HFFc6 (cell line): ENCODE data around the gene NOVA1. TPM values are rescaled to one million over a fixed set of nuclear protein-coding genes. Genes with fewer than 3 reads are reported as not detected.

Experiments
- DNase-seq: peaks from one replicate; pipeline ENCODE4 v3.0.0-alpha.2; 2018
- H3K27ac Mint-ChIP-seq: 2 replicates; pipeline ENCODE4 v1.8.0; 2020; ENCODE audit warnings: mild to moderate bottlenecking, mixed read lengths
- H3K27me3 Mint-ChIP-seq: 2 replicates; pipeline ENCODE4 v1.8.0; 2021; ENCODE audit warnings: mild to moderate bottlenecking, moderate library complexity, mixed read lengths; ENCODE audit not compliant: insufficient read depth
- H3K36me3 Mint-ChIP-seq: 2 replicates; pipeline ENCODE4 v1.8.0; 2021; ENCODE audit warnings: low read depth, mixed read lengths
- H3K4me1 Mint-ChIP-seq: 2 replicates; pipeline ENCODE4 v1.8.0; 2020; ENCODE audit warnings: low read depth, mixed read lengths
- H3K4me3 Mint-ChIP-seq: 2 replicates; pipeline ENCODE4 v1.8.0; 2020; ENCODE audit warnings: mild to moderate bottlenecking, moderate library complexity, mixed read lengths
- H3K9me3 Mint-ChIP-seq: 2 replicates; pipeline ENCODE4 v1.8.0; 2020; ENCODE audit warnings: mild to moderate bottlenecking, mixed read lengths
- total RNA-seq, 6 experiments: library from RNA; stranded (reverse); fragmentation: NEBNext Ultra II Directional; extraction: Animal tissue kit (Norgen Biotek cat#: 25700); gene quantifications; 2 replicates in 1 of 6; 3 replicates in 5 of 6; pipeline ENCODE4 v1.2.3, GENCODE V29; 2021
- TF ChIP-seq, protein P1 (sequence below): fragments of 200-600 bp; sonication (generic); IDR thresholded peaks from 2 replicates; pipeline ENCODE4 v1.5.0; 2021; ENCODE audit warnings: antibody characterized with exemption, mild to moderate bottlenecking

Gene NOVA1
- total RNA-seq, 6 experiments from 2014 or later, result not detected

DNA sequence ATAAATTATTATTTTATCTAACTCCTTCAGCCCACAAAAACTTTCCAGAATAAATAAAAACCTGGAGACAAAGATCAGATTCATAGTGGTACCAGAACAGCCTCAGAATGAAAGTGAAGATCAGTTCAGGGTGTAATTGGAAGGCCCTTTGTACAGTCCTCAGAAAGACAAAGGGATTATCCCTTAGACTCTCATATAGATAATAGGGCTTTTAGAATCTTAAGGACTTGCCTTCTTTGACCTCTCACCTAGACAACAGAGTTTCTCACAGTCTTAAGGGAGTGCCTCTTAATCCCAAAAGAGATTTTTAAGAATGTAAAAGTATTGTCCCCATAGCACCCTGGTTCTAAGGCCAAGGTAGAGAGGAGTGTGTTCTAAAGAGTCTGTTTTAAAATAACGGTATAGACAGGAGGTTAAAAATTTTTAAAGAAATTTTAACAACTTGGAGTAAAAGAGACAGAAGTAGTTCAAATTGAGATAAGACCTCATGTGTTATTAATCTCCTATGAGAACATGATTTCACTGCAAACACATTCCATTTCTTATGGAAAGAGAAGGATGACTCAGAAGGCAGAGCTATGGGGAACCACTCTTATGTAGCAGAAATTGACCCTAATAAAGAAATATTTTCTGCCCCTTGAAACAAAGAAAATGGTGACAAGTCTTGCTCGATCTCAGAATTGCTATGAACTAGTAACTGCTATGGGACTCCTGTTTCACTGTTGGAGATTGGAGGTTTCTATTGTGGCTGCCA is 24.2 kb upstream of the NOVA1 start:
- H3K36me3 Mint-ChIP-seq, result no peaks in the 10 kb centered on the region
- no peaks in the 10 kb centered on the region; the same call in 1 of the 2 replicates for H3K27me3 Mint-ChIP-seq
- no peaks in the 10 kb centered on the region for H3K4me1 Mint-ChIP-seq
- DNase-seq, result no peak
- H3K9me3 Mint-ChIP-seq, result peaks cover 30% of the 10 kb centered on the region
- H3K4me3 Mint-ChIP-seq, result no peak overlapping the region
- H3K27ac Mint-ChIP-seq, result no peak overlapping the region
- TF ChIP-seq, protein P1, sequence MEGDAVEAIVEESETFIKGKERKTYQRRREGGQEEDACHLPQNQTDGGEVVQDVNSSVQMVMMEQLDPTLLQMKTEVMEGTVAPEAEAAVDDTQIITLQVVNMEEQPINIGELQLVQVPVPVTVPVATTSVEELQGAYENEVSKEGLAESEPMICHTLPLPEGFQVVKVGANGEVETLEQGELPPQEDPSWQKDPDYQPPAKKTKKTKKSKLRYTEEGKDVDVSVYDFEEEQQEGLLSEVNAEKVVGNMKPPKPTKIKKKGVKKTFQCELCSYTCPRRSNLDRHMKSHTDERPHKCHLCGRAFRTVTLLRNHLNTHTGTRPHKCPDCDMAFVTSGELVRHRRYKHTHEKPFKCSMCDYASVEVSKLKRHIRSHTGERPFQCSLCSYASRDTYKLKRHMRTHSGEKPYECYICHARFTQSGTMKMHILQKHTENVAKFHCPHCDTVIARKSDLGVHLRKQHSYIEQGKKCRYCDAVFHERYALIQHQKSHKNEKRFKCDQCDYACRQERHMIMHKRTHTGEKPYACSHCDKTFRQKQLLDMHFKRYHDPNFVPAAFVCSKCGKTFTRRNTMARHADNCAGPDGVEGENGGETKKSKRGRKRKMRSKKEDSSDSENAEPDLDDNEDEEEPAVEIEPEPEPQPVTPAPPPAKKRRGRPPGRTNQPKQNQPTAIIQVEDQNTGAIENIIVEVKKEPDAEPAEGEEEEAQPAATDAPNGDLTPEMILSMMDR, result no peak

DNA sequence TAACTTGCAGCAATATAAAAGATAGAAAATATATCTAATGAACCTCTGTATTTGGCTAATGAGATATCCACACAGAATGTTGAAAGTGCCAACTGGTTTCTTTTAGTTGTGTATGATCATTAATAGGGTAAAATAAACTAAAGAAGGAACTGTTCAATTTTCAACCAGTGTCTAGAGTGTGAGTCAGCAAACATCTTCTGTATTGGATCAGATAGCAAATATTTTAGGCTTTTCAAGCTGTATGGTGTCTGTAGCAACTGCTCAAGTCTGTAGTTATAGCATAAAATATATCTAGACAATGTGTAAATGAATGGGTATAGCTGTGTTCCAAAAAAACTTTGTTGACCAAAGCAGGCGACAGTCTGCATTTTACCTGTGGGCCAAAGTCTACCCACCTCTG is 23.5 kb upstream of the NOVA1 start:
- no peak overlapping the region for H3K27ac Mint-ChIP-seq
- DNase-seq, result no peak
- H3K27me3 Mint-ChIP-seq, result no peaks in the 10 kb centered on the region; the same call in 1 of the 2 replicates
- TF ChIP-seq, protein P1, result no peak
- H3K9me3 Mint-ChIP-seq, result peaks cover 36% of the 10 kb centered on the region
- H3K36me3 Mint-ChIP-seq, result no peaks in the 10 kb centered on the region
- H3K4me3 Mint-ChIP-seq, result no peak overlapping the region
- H3K4me1 Mint-ChIP-seq, result no peaks in the 10 kb centered on the region

DNA sequence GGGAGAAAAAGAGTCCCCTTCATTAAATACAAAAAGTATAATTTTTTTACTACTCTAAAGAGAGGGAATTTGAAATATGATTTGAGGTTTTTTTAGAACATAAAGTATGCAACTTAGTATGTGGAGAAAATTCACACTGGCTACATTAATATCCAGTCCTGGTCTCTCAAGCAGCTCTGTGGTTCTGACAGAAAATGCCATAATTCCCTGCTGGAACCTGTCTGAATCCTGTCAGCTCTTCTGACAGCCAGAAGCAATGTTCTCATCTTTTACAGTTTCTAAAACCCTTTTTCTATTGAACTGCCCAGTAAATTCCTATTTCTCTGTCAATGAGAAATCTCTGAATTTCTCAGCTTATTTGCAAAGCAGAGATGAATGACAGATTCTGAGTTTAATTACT is 13.4 kb upstream of the NOVA1 start:
- Mint-ChIP-seq H3K9me3 (peaks cover 30% of the 10 kb centered on the region), H3K27me3 (no peaks in the 10 kb centered on the region), H3K27ac (no peak overlapping the region), H3K4me3 (no peak overlapping the region), H3K4me1 (no peaks in the 10 kb centered on the region), H3K36me3 (no peaks in the 10 kb centered on the region)
- DNase-seq, result no peak
- TF ChIP-seq, protein P1, result no peak

DNA sequence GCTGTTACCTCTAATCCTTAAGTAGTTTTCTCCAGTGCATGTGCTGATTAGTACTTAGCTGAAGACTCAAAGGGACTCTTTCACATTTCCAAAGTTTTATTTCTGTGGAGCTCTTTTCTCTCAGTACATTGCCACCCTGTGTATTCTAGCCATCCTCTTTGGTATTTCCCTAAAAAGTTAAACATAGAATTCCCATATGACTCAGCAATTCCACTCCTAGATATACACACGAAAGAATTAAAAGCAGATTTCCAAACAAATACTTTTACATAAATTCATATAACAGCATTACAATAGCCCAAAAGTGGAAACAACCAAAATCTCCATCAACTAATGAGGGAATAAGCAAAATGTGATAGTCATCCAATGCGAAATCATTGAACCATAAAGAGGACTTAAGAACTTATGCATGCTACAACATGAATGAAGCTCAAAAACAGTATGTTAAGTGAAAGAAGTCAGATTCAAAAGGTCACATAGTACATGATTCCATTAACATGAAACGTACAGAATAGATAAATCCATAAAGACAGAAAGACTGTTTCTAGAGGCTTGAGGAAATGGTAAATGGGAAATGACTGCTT is 9.0 kb upstream of the NOVA1 start:
- no peaks in the 10 kb centered on the region for H3K36me3 Mint-ChIP-seq
- H3K4me1 Mint-ChIP-seq, result no peaks in the 10 kb centered on the region
- TF ChIP-seq, protein P1, result no peak
- H3K27ac Mint-ChIP-seq, result no peak overlapping the region
- peaks cover 14% of the 10 kb centered on the region for H3K9me3 Mint-ChIP-seq
- no peak overlapping the region for H3K4me3 Mint-ChIP-seq
- H3K27me3 Mint-ChIP-seq, result no peaks in the 10 kb centered on the region
- DNase-seq, result no peak

DNA sequence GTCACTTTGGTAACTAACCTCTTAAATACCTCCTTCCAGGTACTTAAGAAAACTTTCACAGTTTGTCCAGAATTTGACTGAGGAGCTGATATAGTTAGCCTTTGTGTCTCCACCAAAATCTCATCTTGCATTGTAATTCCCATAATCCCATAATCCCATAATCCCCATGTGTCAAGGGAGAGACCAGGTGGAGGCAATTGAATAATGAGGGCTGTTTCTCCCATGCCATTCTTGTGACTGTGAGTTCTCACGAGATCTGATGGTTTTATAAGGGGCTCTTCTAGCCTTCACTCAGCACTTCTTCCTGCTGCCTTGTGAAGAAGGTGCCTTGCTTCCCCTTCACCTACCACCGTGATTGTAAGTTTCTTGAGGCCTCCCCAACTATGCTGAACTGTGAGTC is 7.8 kb upstream of the NOVA1 start:
- H3K9me3 Mint-ChIP-seq, result peaks cover 15% of the 10 kb centered on the region
- no peaks in the 10 kb centered on the region for H3K4me1 Mint-ChIP-seq
- TF ChIP-seq, protein P1, result no peak
- H3K27me3 Mint-ChIP-seq, result no peaks in the 10 kb centered on the region
- no peak for DNase-seq
- no peak overlapping the region for H3K4me3 Mint-ChIP-seq
- H3K27ac Mint-ChIP-seq, result no peak overlapping the region
- H3K36me3 Mint-ChIP-seq, result no peaks in the 10 kb centered on the region
